Fibroblast of skin of abdomen (primary cell): ENCODE measurements around the gene CELF4.

ENCODE experiments used
- DNase-seq: peaks from one replicate; pipeline ENCODE4 v3.0.0-alpha.2; 2013

CELF4 gene

GRCh38 chr18:37339701-37340215, 225.8 kb downstream of the CELF4 start:
- DNase-seq: no peak

- DNase-seq: no peak
Measured at GRCh38 chr18:37336568-37337285, 228.9 kb downstream of the CELF4 start.

DNA sequence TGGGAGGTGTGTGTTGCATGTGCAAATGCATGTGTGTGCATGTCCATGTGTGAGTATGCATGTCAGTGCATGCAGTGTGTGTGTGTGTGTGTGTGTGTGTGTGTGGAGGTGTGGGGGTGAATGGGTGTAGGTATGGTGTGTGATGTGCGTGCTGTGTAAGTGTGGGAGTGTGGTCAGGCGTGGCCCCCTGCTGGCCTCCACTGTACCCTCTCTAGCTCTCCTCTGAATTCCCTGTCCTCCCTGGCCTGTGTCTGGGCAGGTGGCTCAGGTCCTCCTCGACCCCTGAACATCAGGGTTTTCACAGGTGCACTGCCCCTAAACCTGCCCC, 230.2 kb downstream of the CELF4 start:
- DNase-seq: peak; percentile 28

GRCh38 chr18:37334631-37335408, 230.8 kb downstream of the CELF4 start:
- DNase-seq: peak; percentile 84

DNA sequence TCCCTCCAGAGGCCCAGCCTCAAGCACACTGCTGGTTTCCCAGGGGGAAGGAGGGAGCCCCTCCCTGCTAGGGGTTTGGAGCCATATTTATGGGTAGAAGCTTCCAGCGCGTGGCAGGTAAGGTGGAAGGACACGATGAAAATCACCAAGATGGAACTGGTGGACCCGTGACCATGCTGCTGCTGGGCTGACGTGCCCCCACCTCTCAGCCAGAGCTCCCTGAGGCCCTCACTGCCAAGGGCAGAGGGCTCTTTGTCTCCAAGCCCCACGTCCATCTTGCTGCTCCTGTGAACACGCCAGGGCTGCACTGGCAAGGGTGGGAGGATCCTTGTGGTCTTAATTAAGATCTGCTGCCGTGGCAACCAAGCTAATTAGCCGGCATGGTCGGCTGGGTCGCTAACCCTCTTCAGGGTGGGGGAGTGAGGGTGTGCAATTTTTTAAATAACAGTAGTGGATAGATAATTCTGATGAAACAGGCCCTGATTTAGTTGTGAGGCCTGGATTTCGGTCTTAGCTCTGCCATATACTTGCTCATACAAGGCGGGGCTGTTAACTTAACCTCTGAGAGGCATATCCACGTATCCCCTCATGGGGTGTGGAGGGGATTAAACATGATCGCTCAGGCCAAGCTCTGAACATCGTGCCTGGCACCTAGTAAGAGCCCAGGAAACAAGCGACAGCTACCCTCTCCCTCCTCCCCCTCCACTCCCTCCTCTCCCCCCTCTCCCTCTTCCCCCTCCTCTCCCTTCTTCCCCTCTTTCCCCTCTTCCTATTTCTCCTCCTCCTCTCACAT, 232.8 kb downstream of the CELF4 start:
- no peak for DNase-seq

DNA sequence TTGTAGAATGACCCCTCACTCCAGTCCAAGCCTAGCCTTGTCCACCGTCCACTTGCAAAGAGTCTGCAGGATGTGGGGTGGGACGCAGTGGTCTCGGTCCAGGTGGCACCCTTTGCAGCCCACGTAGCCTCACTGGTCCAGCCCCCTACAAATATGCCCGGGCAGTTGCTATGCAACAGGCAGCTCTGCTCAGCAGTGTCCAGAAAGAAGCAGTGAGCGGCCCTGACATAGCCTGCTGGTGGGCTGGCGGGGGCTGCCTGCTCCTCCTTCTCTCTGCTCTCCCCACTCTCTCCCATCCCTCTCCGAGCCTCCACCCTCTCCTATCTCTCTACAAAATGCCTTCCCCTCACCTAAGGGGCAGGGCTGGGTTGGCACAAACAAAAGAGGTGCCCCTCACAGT, 233.4 kb downstream of the CELF4 start:
- DNase-seq: no peak

GRCh38 chr18:37330173-37330572, 235.4 kb downstream of the CELF4 start:
- DNase-seq: no peak

- no peak for DNase-seq
Measured at GRCh38 chr18:37328946-37329719, 236.5 kb downstream of the CELF4 start.

DNA sequence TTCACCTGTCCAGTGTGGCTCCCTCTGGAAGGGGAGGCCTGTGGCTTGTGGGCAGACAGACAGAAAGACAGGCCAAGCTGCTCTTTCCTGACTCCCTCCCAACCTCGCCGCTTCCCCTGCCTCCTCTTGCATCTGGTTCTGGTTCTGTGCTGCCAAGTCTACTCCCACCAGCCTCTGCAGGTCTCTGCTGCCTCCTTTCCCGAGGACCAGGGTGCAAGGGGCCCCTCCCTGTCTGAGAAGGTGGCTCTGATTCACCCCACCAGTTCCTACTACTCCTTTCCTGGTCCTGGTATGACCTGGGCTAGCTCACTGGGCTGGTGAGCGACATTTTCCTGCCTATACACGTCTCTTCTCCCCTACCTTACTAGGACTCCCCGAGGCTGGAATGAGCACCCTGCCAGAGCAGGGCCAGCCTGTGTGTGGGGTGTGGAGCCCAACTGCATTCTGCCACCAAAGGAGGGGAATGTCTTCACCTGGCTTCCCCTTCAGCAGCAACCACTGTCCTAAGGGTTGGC, 238.5 kb downstream of the CELF4 start:
- no peak for DNase-seq

- DNase-seq: peak; percentile 45
Measured at GRCh38 chr18:37322492-37323035, 243.0 kb downstream of the CELF4 start.

- no peak for DNase-seq
Measured at GRCh38 chr18:37321582-37322491, 243.8 kb downstream of the CELF4 start.

DNA sequence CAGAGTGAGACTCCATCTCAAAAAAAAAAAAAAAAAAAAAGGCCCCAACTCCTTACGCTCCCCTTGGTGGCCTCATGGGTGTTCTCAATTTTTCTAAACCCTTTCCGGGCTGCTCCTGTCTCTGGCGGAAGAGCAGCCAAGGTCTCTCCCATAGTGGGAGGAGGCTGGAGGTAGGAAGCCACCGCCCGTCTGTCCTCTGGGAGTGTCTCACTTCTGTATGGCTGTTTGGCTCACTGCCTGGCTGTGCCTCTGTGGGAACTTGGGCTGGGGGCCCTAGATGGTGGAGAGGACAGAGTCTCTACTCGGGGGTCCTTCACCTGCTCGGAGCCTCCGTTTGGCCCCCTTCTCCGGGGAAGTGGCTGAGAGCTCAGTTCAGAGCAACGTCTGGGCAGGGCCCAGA, 245.3 kb downstream of the CELF4 start:
- no peak for DNase-seq

- no peak for DNase-seq
Measured at GRCh38 chr18:37318360-37319355, 246.9 kb downstream of the CELF4 start.

- DNase-seq: no peak
Measured at GRCh38 chr18:37317486-37317885, 248.1 kb downstream of the CELF4 start.

- no peak for DNase-seq
Measured at GRCh38 chr18:37316468-37316867, 249.1 kb downstream of the CELF4 start.

GRCh38 chr18:37315935-37316334, 249.7 kb downstream of the CELF4 start:
- no peak for DNase-seq

DNA sequence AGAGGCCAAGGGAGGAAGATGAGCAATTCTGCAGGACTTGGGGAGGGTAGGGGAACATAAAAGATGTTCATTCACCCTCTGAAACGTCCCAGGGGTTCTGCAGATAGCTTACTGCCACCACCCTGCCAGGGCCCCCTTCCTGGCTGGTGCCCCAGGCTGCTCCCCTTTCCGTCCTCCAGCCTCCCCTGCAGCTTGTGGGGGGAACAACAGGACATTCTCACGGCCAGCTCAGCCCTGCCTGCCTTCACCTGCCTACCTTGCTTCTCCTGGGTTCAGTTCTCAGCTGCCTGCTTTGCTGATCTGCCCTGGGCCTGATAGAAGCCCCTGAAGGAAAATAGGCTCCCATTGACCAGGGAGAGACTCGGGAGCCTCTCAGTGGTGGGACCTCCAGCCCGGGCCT, 251.1 kb downstream of the CELF4 start:
- no peak for DNase-seq

- DNase-seq: no peak
Measured at GRCh38 chr18:37313624-37314023, 252.0 kb downstream of the CELF4 start.

GRCh38 chr18:37309861-37310260, 255.7 kb downstream of the CELF4 start:
- DNase-seq: no peak
